ENCODE data around the gene MED14. TPM values are rescaled to one million over a fixed set of nuclear protein-coding genes. Genes with fewer than 3 reads are reported as not detected.
"Not testable (repeated sequence)": the region's sequence is repeated elsewhere in the genome, so short reads cannot be mapped to it uniquely, and the experiment has no call there.

The MED14 gene
- total RNA-seq (10 to 100 TPM; 51.3 to 52.0 TPM), polyA plus RNA-seq (10 to 100 TPM in 1 of 2 donors, 1 to 10 TPM in 1; 5.9 to 17.9 TPM)
- long read RNA-seq, donor 1, partial matches to known transcripts, result 2 of 2 reads
- long read RNA-seq, donor 1, other reads (novel, unspliced or antisense), result 0 of 2 reads
- long read RNA-seq, donor 2, partial matches to known transcripts, result 6 of 8 reads
- long read RNA-seq, donor 2, other reads (novel, unspliced or antisense), result 2 of 8 reads

- WGBS, 2 donors, result 0% methylated on average over 82 to 88 of the region's 88 CpGs
- peaks cover 0 to 2% of the 10 kb centered on the region in 2 donors for H3K4me1 ChIP-seq (ENCODE audit: control insufficient read depth in 1 of 2, insufficient read depth in 2 of 2, low read length in 2 of 2)
- DNase-seq (peak; percentile 92 to 97), ATAC-seq (ENCODE audit: low FRiP score) (peak; percentile 98)
- H3K27ac ChIP-seq (ENCODE audit: low read depth in 1 of 2, low read length in 2 of 2), result peak within 1 kb of the TSS; percentile 68 to 85
- intact Hi-C loops (cut with DNase I), result loop anchor here in 1 of 2 donors (10.0 kb wide), 2 partner anchors 59 to 349 kb away; partner anchors contain the start of gene USP9X
- H3K4me3 ChIP-seq (ENCODE audit: low read length in 2 of 2), result peak within 1 kb of the TSS; percentile 75 to 87
- no peaks in the 10 kb centered on the region for H3K9me3 ChIP-seq (ENCODE audit: control insufficient read depth, low read length)
- no peaks in the 10 kb centered on the region for H3K27me3 ChIP-seq (ENCODE audit: control insufficient read depth in 1 of 2, insufficient read depth in 2 of 2, low read length in 1 of 2)
- H3K36me3 ChIP-seq (ENCODE audit: control insufficient read depth in 1 of 2, insufficient read depth in 2 of 2, low read length in 1 of 2), result no peaks in the 10 kb centered on the region
These were observed at the start of gene MED14 for GRCh38 chrX:40735325-40736169. Gene MED14, minus strand, starts transcription at chrX:40735542. Its CDS starts 130 bp downstream, at chrX:40735412.

GRCh38 chrX:40784516-40785151, 49.3 kb upstream of the MED14 start:
- Histone ChIP-seq H3K4me3 (ENCODE audit: low read length in 2 of 2) (no peak overlapping the region), H3K27me3 (ENCODE audit: control insufficient read depth in 1 of 2, insufficient read depth in 2 of 2, low read length in 1 of 2) (no peaks in the 10 kb centered on the region), H3K9me3 (ENCODE audit: control insufficient read depth, low read length) (no peaks in the 10 kb centered on the region), H3K4me1 (ENCODE audit: control insufficient read depth in 1 of 2, insufficient read depth in 2 of 2, low read length in 2 of 2) (no peaks in the 10 kb centered on the region), H3K36me3 (ENCODE audit: control insufficient read depth in 1 of 2, insufficient read depth in 2 of 2, low read length in 1 of 2) (no peaks in the 10 kb centered on the region), H3K27ac (ENCODE audit: low read depth in 1 of 2, low read length in 2 of 2) (no peak overlapping the region)
- intact Hi-C loops (cut with DNase I), result no loop called here
- ATAC-seq (ENCODE audit: low FRiP score) (no peak), DNase-seq (no peak)
- WGBS, 2 donors, result 73 to 74% methylated on average over 4 of the region's 4 CpGs

- ATAC-seq (ENCODE audit: low FRiP score); H3K36me3 ChIP-seq (ENCODE audit: control insufficient read depth in 1 of 2, insufficient read depth in 2 of 2, low read length in 1 of 2); intact Hi-C loops (cut with DNase I); H3K4me3 ChIP-seq (ENCODE audit: low read length in 2 of 2); H3K27me3 ChIP-seq (ENCODE audit: control insufficient read depth in 1 of 2, insufficient read depth in 2 of 2, low read length in 1 of 2); DNase-seq; H3K4me1 ChIP-seq (ENCODE audit: control insufficient read depth in 1 of 2, insufficient read depth in 2 of 2, low read length in 2 of 2); H3K27ac ChIP-seq (ENCODE audit: low read depth in 1 of 2, low read length in 2 of 2); H3K9me3 ChIP-seq (ENCODE audit: control insufficient read depth, low read length): not testable (repeated sequence)
- 79 to 84% methylated on average over 11 of the region's 11 CpGs for WGBS, 2 donors
These were observed 47.4 kb upstream of the MED14 start for GRCh38 chrX:40782644-40783259.

- no peak overlapping the region for H3K4me3 ChIP-seq (ENCODE audit: low read length in 2 of 2)
- no peak overlapping the region for H3K27ac ChIP-seq (ENCODE audit: low read depth in 1 of 2, low read length in 2 of 2)
- H3K27me3 ChIP-seq (ENCODE audit: control insufficient read depth in 1 of 2, insufficient read depth in 2 of 2, low read length in 1 of 2), result no peaks in the 10 kb centered on the region
- ATAC-seq (ENCODE audit: low FRiP score) (no peak), DNase-seq (no peak)
- no peaks in the 10 kb centered on the region for H3K4me1 ChIP-seq (ENCODE audit: control insufficient read depth in 1 of 2, insufficient read depth in 2 of 2, low read length in 2 of 2)
- intact Hi-C loops (cut with DNase I), result no loop called here
- no peaks in the 10 kb centered on the region for H3K36me3 ChIP-seq (ENCODE audit: control insufficient read depth in 1 of 2, insufficient read depth in 2 of 2, low read length in 1 of 2)
- WGBS, 2 donors, result 64 to 71% methylated on average over 2 of the region's 2 CpGs
- no peaks in the 10 kb centered on the region for H3K9me3 ChIP-seq (ENCODE audit: control insufficient read depth, low read length)
These were observed 45.6 kb upstream of the MED14 start for GRCh38 chrX:40780951-40781350.

GRCh38 chrX:40780082-40780481, 44.7 kb upstream of the MED14 start:
- ATAC-seq (ENCODE audit: low FRiP score), result peak; percentile 11
- Histone ChIP-seq H3K36me3 (ENCODE audit: control insufficient read depth in 1 of 2, insufficient read depth in 2 of 2, low read length in 1 of 2) (no peaks in the 10 kb centered on the region), H3K4me1 (ENCODE audit: control insufficient read depth in 1 of 2, insufficient read depth in 2 of 2, low read length in 2 of 2) (no peaks in the 10 kb centered on the region), H3K27me3 (ENCODE audit: control insufficient read depth in 1 of 2, insufficient read depth in 2 of 2, low read length in 1 of 2) (no peaks in the 10 kb centered on the region), H3K9me3 (ENCODE audit: control insufficient read depth, low read length) (no peaks in the 10 kb centered on the region), H3K27ac (ENCODE audit: low read depth in 1 of 2, low read length in 2 of 2) (peak overlapping the region in 1 of 2 donors; percentile 29), H3K4me3 (ENCODE audit: low read length in 2 of 2) (no peak overlapping the region)
- intact Hi-C loops (cut with DNase I), result no loop called here
- no peak for DNase-seq
- 7 to 43% methylated on average over 6 of the region's 6 CpGs for WGBS, 2 donors

GRCh38 chrX:40778861-40779575, 43.7 kb upstream of the MED14 start:
- Histone ChIP-seq H3K4me1 (ENCODE audit: control insufficient read depth in 1 of 2, insufficient read depth in 2 of 2, low read length in 2 of 2) (no peaks in the 10 kb centered on the region), H3K4me3 (ENCODE audit: low read length in 2 of 2) (no peak overlapping the region), H3K27ac (ENCODE audit: low read depth in 1 of 2, low read length in 2 of 2) (peak overlapping the region in 1 of 2 donors; percentile 50), H3K9me3 (ENCODE audit: control insufficient read depth, low read length) (no peaks in the 10 kb centered on the region), H3K36me3 (ENCODE audit: control insufficient read depth in 1 of 2, insufficient read depth in 2 of 2, low read length in 1 of 2) (no peaks in the 10 kb centered on the region), H3K27me3 (ENCODE audit: control insufficient read depth in 1 of 2, insufficient read depth in 2 of 2, low read length in 1 of 2) (no peaks in the 10 kb centered on the region)
- intact Hi-C loops (cut with DNase I), result no loop called here
- 14 to 34% methylated on average over 4 of the region's 4 CpGs for WGBS, 2 donors
- DNase-seq (no peak), ATAC-seq (ENCODE audit: low FRiP score) (peak; percentile 19)

- Histone ChIP-seq H3K4me3 (ENCODE audit: low read length in 2 of 2) (no peak overlapping the region), H3K36me3 (ENCODE audit: control insufficient read depth in 1 of 2, insufficient read depth in 2 of 2, low read length in 1 of 2) (no peaks in the 10 kb centered on the region), H3K27ac (ENCODE audit: low read depth in 1 of 2, low read length in 2 of 2) (no peak overlapping the region), H3K27me3 (ENCODE audit: control insufficient read depth in 1 of 2, insufficient read depth in 2 of 2, low read length in 1 of 2) (no peaks in the 10 kb centered on the region), H3K4me1 (ENCODE audit: control insufficient read depth in 1 of 2, insufficient read depth in 2 of 2, low read length in 2 of 2) (no peaks in the 10 kb centered on the region), H3K9me3 (ENCODE audit: control insufficient read depth, low read length) (no peaks in the 10 kb centered on the region)
- DNase-seq (no peak), ATAC-seq (ENCODE audit: low FRiP score) (no peak)
- 1 to 24% methylated on average over 3 of the region's 3 CpGs for WGBS, 2 donors
- intact Hi-C loops (cut with DNase I), result no loop called here
These were observed 38.5 kb upstream of the MED14 start for GRCh38 chrX:40773809-40774208.

- ATAC-seq (ENCODE audit: low FRiP score) (no peak), DNase-seq (no peak)
- H3K27ac ChIP-seq (ENCODE audit: low read depth in 1 of 2, low read length in 2 of 2), result no peak overlapping the region
- no peaks in the 10 kb centered on the region for H3K9me3 ChIP-seq (ENCODE audit: control insufficient read depth, low read length)
- intact Hi-C loops (cut with DNase I), result no loop called here
- 6 to 41% methylated on average over 7 of the region's 7 CpGs for WGBS, 2 donors
- H3K4me3 ChIP-seq (ENCODE audit: low read length in 2 of 2), result no peak overlapping the region
- H3K27me3 ChIP-seq (ENCODE audit: control insufficient read depth in 1 of 2, insufficient read depth in 2 of 2, low read length in 1 of 2), result no peaks in the 10 kb centered on the region
- no peaks in the 10 kb centered on the region for H3K36me3 ChIP-seq (ENCODE audit: control insufficient read depth in 1 of 2, insufficient read depth in 2 of 2, low read length in 1 of 2)
- H3K4me1 ChIP-seq (ENCODE audit: control insufficient read depth in 1 of 2, insufficient read depth in 2 of 2, low read length in 2 of 2), result no peaks in the 10 kb centered on the region
These were observed 37.8 kb upstream of the MED14 start for GRCh38 chrX:40773188-40773587.
